HuH-7.5 (cell line): ENCODE measurements around the gene KRTDAP.

Source experiments
- DNase-seq: peaks from one replicate; pipeline ENCODE4 v3.0.0; 2011; ENCODE audit warnings: low spot score

KRTDAP gene

GRCh38 chr19:35454663-35455062 is 35.6 kb downstream of the KRTDAP start:
- no peak for DNase-seq

DNA sequence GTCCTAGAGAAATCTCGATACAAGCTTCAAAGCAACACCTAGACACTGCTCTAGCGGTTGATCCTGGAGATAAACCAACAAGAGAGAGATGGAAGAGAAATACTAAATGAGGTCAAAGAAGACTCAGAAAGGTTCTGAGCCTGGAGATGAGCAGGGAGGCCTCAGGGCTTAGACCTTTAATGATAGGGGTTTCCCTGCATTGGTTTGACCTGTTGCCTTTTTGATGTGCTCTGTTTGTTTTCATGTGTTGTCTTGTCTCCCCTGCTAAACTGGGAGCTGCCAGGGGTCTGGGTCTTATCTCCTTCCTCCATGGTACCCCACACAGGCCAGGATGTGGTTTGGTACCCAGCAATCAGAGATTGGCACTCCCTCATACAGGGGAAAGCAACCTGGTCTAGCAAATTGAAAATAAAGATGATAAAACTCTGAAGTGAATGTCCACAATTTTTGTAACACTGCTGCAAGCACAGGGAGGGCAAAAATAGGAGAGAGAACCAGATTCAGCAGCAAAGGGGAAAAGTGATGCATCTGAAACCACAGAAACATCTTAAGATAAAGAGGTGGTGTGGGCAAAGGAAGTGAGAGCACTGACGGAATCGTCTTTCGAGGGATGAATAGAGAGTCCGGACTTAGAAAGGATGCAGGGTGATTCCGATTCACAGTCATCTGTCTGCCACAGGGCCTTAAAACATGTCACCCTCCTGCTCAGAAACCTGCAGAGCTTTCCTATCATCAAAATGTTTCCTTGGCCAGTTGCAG is 38.7 kb downstream of the KRTDAP start:
- no peak for DNase-seq

- DNase-seq = peak; percentile 46
Observed at GRCh38 chr19:35449359-35450043, 40.8 kb downstream of the KRTDAP start.

GRCh38 chr19:35447606-35448469 is 42.4 kb downstream of the KRTDAP start, which contains the start of gene FFAR2:
Gene FFAR2 (plus strand): TSS chr19:35448257. CDS start chr19:35449715, 1,458 bp downstream.
- DNase-seq = no peak

DNA sequence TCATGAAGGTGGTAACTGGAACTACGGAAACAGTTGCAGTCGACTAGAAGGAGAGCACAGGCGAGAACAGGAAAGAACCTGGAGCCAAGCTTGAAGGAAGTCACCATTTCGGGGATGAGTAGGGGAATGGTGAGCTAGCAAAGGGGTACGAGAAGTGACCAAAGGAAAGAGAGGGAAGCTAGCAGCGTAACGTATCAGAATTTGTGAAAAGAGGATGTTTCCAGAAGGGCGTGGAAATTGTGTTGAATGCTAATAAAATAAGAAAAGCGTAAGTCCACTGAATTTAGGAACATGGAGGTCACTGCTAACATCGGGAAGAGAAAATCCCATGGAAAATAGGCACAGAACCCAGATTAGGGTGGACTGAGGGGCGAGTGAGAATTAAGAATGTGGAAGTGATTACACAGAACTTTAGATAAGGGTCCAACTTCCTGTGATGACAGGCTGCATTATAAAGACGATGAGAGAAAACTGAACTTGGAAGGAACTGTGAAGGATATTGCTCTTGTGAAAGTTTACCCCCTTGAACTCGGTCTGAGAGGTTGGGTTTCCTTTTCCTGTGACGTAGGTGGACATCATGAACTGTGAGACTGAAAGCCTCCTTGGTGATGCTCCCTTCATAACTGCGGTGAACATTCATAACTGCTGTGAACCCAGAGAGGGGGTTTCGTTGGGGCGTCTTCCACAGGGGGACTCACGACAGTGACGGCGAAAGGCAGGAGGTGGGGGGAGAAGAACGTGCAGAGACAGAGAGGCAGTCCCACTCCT is 44.3 kb downstream of the KRTDAP start:
- no peak for DNase-seq

DNA sequence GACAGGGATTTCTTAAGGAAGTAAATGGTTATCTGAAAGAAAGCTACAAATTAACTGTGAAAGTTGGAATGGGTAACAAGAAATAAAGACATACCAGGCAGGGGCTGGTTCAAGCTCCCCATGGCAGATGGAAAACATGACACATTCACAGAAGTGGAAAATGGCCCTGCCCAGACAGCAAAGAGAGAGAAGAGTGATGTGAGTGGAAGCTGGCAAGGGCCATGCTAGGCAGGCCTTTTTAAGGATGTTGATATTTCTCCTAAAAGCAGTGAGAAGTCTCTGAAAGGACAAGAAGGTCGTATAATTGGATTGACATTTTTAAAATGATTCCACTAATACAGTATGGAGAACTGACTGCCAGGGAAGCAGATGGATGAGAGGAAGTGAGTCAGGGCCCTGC is 45.5 kb downstream of the KRTDAP start:
- no peak for DNase-seq

DNA sequence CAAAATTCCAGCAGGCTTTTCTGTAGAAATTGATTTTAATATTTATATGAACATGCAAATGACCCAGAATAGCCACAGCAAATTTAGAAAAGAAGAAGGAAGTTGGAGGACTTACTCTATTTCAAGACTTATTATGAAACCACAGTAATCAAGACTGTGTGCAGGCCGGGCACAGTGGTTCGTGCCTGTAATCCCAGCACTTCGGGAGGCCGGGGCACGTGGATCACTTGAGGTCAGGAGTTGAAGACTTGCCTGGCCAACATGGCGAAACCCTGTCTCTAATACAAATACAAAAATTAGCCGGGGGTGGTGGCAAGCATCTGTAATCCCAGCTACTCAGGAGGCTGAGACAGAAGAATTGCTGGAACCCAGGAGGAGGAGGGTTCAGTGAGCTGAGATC is 48.2 kb downstream of the KRTDAP start:
- no peak for DNase-seq

DNA sequence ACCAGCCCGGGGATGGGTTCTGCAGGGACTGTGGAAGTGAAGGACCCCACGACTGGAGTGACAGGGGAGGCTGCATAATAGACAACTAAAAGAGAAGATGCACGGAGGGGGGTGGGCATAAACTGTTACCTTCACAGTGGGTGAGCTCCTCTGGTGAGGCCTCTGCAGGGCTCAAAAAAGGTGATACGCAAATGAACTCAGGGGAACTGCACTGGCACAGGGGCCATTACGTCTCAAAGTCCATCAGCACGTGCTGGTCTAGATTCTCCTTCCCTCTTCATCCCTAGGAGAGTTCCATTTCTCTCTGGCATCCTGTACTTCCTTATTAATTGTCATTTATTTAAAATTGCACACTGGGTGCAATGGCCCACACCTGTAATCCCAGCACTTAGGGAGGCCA is 50.3 kb downstream of the KRTDAP start:
- DNase-seq = no peak

DNA sequence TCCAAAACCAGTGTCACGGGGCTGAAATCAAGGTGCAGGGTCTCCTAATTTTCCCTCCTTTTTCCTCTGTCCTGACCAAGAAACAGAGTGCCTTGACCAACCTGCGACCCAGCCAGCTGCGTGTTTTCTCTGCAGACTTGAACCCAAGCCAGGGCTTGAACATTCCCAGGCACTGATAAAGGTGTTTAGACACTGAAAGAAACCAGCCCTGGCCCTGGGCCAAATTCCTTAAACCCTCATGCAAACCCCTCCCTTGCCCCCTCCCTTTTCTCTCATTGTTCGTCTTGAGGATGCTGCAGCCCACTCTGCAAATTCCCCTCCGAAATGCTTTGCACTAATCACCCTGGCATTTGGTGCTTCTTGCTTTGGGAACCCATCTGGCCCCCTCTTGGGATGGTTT is 51.7 kb downstream of the KRTDAP start:
- DNase-seq = no peak

- DNase-seq = no peak
Observed at GRCh38 chr19:35438096-35438495, 52.2 kb downstream of the KRTDAP start.

DNA sequence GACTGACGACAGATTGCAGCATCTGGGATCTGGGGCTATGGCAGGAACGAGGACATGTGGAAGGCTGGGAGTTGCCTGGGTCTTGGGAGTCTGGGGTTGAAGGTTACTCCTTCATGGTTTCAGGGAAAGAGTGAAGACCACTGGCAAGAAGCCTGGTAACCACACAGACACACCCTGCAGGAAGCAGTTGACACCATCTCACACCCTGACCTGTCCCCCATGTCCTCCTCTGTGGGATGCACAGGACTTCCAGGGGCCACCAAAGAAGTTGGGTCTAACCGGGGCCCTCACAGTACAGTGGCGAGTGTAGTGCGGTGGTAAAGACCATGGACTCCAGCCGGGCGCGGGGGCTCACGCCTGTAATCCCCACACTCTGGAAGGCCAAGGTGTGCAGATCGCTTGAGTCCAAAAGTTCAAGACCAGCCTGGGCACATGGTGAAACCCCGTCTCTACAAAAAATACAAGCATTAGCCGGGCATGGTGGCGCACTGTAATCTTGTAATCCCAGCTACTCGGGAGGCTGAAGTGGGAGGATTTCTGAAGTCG is 52.8 kb downstream of the KRTDAP start:
- DNase-seq = no peak
